Smooth muscle cell (in vitro differentiated cells): ENCODE results near the gene DSCAM. TPM values are rescaled to one million over a fixed set of nuclear protein-coding genes. Genes with fewer than 3 reads are reported as not detected.

ENCODE experiments used
- DNase-seq: peaks from one replicate; lab custom pipeline; 2025; ENCODE audit not compliant: unreplicated experiment; lab: John Stamatoyannopoulos, UW
- H2AFZ ChIP-seq: fragments of 200-600 bp; sonication (generic); 2 replicates; pipeline ENCODE4 v1.6.0; 2016; ENCODE audit warnings: antibody characterized with exemption, low read depth, mild to moderate bottlenecking
- H3F3A ChIP-seq: fragments of 200-600 bp; sonication (generic); 2 replicates; pipeline ENCODE4 v1.6.0; 2017; ENCODE audit warnings: antibody characterized with exemption, low read depth
- H3K27ac ChIP-seq: fragments of 200-600 bp; sonication (generic); 2 replicates; pipeline ENCODE4 v1.5.1; 2016; ENCODE audit warnings: low read depth, mild to moderate bottlenecking
- H3K27me3 ChIP-seq: fragments of 200-600 bp; sonication (generic); 2 replicates; pipeline ENCODE4 v1.6.1; 2016; ENCODE audit warnings: low read depth, mild to moderate bottlenecking
- H3K36me3 ChIP-seq: fragments of 200-600 bp; sonication (generic); 2 replicates; pipeline ENCODE4 v1.5.1; 2016; ENCODE audit warnings: low read depth
- H3K4me1 ChIP-seq: fragments of 200-600 bp; sonication (generic); 2 replicates; pipeline ENCODE4 v1.5.1; 2016; ENCODE audit warnings: low read depth
- H3K4me2 ChIP-seq: fragments of 200-600 bp; sonication (generic); 2 replicates; pipeline ENCODE4 v1.6.0; 2016; ENCODE audit warnings: mild to moderate bottlenecking
- H3K4me3 ChIP-seq: fragments of 200-600 bp; sonication (generic); 2 replicates; pipeline ENCODE4 v1.5.1; 2016; ENCODE audit warnings: mild to moderate bottlenecking
- H3K79me2 ChIP-seq: fragments of 200-600 bp; sonication (generic); 2 replicates; pipeline ENCODE4 v1.6.0; 2016; ENCODE audit warnings: low read depth, mild to moderate bottlenecking
- H3K9ac ChIP-seq: fragments of 200-600 bp; sonication (generic); 2 replicates; pipeline ENCODE4 v1.6.0; 2016; ENCODE audit warnings: low read depth
- H3K9me3 ChIP-seq: fragments of 200-600 bp; sonication (generic); replicated peaks from 2 replicates; pipeline ENCODE4 v1.5.1; 2016; ENCODE audit warnings: low read depth
- H4K20me1 ChIP-seq: fragments of 200-600 bp; sonication (generic); 2 replicates; pipeline ENCODE4 v1.6.0; 2016; ENCODE audit warnings: low read depth
- WGBS: methylation state at CpG from one replicate; pipeline ENCODE4 v1.1.7; 2016; ENCODE audit warnings: low lambda C conversion rate; 5-methylcytosine and 5-hydroxymethylcytosine counted together
- polyA plus RNA-seq: library from polyadenylated mRNA; unstranded; fragments of >200 nt; fragmentation: Nextera tagmentation; extraction: Ambion mirVana; gene quantifications from 2 replicates; pipeline ENCODE4 v1.2.1, GENCODE V29; 2016
- total RNA-seq: library from RNA; depleted of rRNA; stranded (reverse); fragments of >200 nt; gene quantifications from 2 replicates; pipeline ENCODE4 v1.2.3, GENCODE V29; 2014
- TF ChIP-seq, protein P1 (sequence below): fragments of 200-600 bp; sonication (generic); IDR thresholded peaks from 2 replicates; pipeline ENCODE4 v1.5.1; 2017; ENCODE audit warnings: borderline replicate concordance, mild to moderate bottlenecking, antibody characterized with exemption; ENCODE audit not compliant: insufficient read depth, poor library complexity, severe bottlenecking

The DSCAM gene
- total and polyA plus RNA-seq, 2 experiments from 2014 or later, result not detected

DNA sequence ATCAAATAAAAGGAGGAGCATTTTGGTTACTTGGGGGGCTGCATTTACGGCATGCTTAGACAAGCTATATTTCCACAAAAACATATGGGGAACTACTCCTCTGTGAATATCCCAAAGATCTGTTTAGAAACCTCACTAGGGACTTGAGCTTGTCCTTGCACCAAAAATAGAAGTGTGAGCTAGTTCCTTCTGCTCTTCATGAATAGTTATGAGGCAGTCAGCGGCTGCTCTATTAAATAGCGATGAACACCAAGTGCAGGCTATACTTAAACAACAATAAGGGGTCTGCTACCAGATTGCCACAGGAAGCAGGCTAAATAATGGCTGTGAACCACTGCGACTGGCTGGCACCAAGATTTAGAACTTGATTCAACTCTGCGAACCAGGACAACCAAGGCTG is 789.6 kb downstream of the DSCAM start:
- Histone ChIP-seq H3K27me3 (no peaks in the 10 kb centered on the region), H3K9me3 (no peaks in the 10 kb centered on the region)

DNA sequence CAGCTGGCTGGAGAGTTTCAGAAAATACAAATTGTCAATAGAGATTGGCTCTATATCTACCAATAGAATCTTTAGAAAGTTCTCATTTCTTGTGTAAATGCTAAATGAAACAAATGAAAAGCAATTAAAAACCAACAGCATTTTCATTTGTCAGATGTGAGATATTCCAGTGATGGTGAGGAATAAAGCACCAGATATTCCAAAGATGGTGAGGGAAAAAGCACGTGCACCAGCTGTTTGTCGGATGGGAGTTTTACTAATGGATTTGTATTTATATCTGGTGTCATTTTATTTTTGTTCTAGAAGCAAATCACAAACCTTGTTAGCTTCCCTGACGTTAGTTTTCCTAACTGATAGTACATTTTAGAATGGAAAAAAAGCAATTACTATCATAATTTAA is 790.9 kb downstream of the DSCAM start:
- no peaks in the 10 kb centered on the region for H3K9me3 ChIP-seq
- 88% methylated on average over 3 of the region's 3 CpGs for WGBS
- no peaks in the 10 kb centered on the region for H3F3A ChIP-seq
- H3K4me2 ChIP-seq, result no peak overlapping the region
- TF ChIP-seq, protein P1, sequence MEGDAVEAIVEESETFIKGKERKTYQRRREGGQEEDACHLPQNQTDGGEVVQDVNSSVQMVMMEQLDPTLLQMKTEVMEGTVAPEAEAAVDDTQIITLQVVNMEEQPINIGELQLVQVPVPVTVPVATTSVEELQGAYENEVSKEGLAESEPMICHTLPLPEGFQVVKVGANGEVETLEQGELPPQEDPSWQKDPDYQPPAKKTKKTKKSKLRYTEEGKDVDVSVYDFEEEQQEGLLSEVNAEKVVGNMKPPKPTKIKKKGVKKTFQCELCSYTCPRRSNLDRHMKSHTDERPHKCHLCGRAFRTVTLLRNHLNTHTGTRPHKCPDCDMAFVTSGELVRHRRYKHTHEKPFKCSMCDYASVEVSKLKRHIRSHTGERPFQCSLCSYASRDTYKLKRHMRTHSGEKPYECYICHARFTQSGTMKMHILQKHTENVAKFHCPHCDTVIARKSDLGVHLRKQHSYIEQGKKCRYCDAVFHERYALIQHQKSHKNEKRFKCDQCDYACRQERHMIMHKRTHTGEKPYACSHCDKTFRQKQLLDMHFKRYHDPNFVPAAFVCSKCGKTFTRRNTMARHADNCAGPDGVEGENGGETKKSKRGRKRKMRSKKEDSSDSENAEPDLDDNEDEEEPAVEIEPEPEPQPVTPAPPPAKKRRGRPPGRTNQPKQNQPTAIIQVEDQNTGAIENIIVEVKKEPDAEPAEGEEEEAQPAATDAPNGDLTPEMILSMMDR, result no peak
- no peak overlapping the region for H3K4me3 ChIP-seq
- no peak overlapping the region for H2AFZ ChIP-seq
- no peak for DNase-seq
- no peaks in the 10 kb centered on the region for H3K4me1 ChIP-seq
- no peak overlapping the region for H3K9ac ChIP-seq
- no peak overlapping the region for H3K27ac ChIP-seq
- H3K27me3 ChIP-seq, result no peaks in the 10 kb centered on the region
- no peaks in the 10 kb centered on the region for H3K36me3 ChIP-seq
- no peaks in the 10 kb centered on the region for H4K20me1 ChIP-seq
- no peaks in the 10 kb centered on the region for H3K79me2 ChIP-seq

More for the DNA sequence above, 789.6 kb downstream of the DSCAM start:
- Histone ChIP-seq H3K9ac (no peak overlapping the region), H3K4me3 (no peak overlapping the region), H3K79me2 (no peaks in the 10 kb centered on the region), H4K20me1 (no peaks in the 10 kb centered on the region), H2AFZ (no peak overlapping the region), H3K36me3 (no peaks in the 10 kb centered on the region), H3K4me1 (no peaks in the 10 kb centered on the region), H3K27ac (no peak overlapping the region), H3F3A (no peaks in the 10 kb centered on the region), H3K4me2 (no peak overlapping the region)
- WGBS, result 92% methylated on average over 5 of the region's 5 CpGs
- no peak for DNase-seq
- TF ChIP-seq, protein P1, result no peak

DNA sequence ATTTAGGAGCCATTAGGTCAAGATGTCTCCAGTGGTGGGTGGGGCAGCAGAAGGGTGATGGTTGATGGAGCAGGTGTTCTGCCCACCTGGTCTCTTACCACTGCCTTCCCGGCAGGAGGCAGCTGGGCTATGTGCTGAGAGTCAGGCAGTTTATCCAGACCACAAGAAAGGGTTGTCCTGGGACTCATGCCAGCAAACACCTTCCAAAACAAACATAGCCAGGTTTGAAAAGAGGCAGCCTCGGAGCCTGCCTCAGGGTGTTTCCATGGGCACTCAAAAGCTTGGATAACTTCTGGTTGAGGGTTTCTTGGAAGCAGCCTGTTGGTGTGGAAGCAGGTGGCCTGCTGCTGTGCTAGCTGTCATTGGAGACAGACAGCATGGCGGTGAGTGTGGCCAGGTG is 792.6 kb downstream of the DSCAM start:
- no peaks in the 10 kb centered on the region for H3K79me2 ChIP-seq
- TF ChIP-seq, protein P1, result no peak
- H3K27ac ChIP-seq, result no peak overlapping the region
- no peak for DNase-seq
- H3K36me3 ChIP-seq, result no peaks in the 10 kb centered on the region
- no peaks in the 10 kb centered on the region for H4K20me1 ChIP-seq
- H3K27me3 ChIP-seq, result no peaks in the 10 kb centered on the region
- H3K9me3 ChIP-seq, result no peaks in the 10 kb centered on the region
- H3F3A ChIP-seq, result no peaks in the 10 kb centered on the region
- 87% methylated on average over 3 of the region's 3 CpGs for WGBS
- H3K4me3 ChIP-seq, result no peak overlapping the region
- H2AFZ ChIP-seq, result no peak overlapping the region
- H3K9ac ChIP-seq, result no peak overlapping the region
- H3K4me2 ChIP-seq, result no peak overlapping the region
- no peaks in the 10 kb centered on the region for H3K4me1 ChIP-seq

DNA sequence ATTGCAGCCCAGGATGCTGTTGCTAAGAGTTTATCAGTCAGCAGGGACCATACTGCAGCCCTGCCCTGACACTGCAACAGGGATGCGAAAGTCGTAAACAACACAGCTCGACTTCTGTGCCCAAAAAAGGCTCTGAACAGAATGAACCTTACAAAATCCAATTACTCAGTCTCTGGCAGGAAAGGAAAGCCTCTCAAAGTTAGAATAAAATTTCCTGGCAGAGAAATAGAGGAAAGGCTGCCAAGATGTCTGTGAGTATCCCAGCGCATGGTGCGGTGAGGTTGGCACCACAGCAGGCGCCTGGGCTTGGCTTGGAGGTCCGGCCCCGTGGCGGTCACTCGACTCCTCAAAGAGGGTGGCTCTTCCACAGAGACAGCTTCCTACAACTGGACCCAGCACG is 794.0 kb downstream of the DSCAM start:
- Histone ChIP-seq H3K27ac (no peak overlapping the region), H3K9me3 (no peaks in the 10 kb centered on the region), H3K4me2 (no peak overlapping the region), H2AFZ (no peak overlapping the region), H3K79me2 (no peaks in the 10 kb centered on the region), H3K27me3 (no peaks in the 10 kb centered on the region), H3K4me1 (no peaks in the 10 kb centered on the region), H3K4me3 (no peak overlapping the region), H3F3A (no peaks in the 10 kb centered on the region), H4K20me1 (no peaks in the 10 kb centered on the region), H3K9ac (no peak overlapping the region), H3K36me3 (no peaks in the 10 kb centered on the region)
- TF ChIP-seq, protein P1, result no peak
- 92% methylated on average over 11 of the region's 11 CpGs for WGBS
- no peak for DNase-seq
